Measurements from ENCODE around the gene FLNC. TPM values are rescaled to one million over a fixed set of nuclear protein-coding genes. Genes with fewer than 3 reads are reported as not detected.

The FLNC gene, protein sequence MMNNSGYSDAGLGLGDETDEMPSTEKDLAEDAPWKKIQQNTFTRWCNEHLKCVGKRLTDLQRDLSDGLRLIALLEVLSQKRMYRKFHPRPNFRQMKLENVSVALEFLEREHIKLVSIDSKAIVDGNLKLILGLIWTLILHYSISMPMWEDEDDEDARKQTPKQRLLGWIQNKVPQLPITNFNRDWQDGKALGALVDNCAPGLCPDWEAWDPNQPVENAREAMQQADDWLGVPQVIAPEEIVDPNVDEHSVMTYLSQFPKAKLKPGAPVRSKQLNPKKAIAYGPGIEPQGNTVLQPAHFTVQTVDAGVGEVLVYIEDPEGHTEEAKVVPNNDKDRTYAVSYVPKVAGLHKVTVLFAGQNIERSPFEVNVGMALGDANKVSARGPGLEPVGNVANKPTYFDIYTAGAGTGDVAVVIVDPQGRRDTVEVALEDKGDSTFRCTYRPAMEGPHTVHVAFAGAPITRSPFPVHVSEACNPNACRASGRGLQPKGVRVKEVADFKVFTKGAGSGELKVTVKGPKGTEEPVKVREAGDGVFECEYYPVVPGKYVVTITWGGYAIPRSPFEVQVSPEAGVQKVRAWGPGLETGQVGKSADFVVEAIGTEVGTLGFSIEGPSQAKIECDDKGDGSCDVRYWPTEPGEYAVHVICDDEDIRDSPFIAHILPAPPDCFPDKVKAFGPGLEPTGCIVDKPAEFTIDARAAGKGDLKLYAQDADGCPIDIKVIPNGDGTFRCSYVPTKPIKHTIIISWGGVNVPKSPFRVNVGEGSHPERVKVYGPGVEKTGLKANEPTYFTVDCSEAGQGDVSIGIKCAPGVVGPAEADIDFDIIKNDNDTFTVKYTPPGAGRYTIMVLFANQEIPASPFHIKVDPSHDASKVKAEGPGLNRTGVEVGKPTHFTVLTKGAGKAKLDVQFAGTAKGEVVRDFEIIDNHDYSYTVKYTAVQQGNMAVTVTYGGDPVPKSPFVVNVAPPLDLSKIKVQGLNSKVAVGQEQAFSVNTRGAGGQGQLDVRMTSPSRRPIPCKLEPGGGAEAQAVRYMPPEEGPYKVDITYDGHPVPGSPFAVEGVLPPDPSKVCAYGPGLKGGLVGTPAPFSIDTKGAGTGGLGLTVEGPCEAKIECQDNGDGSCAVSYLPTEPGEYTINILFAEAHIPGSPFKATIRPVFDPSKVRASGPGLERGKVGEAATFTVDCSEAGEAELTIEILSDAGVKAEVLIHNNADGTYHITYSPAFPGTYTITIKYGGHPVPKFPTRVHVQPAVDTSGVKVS (N-terminal part only)
- 104 and 110 TPM in 2 replicates for total RNA-seq

GRCh38 chr7:128830231-128831177, at the start of gene FLNC:
Gene FLNC, plus strand, starts transcription at chr7:128830406. Its CDS starts 232 bp downstream, at chr7:128830638.

DNA sequence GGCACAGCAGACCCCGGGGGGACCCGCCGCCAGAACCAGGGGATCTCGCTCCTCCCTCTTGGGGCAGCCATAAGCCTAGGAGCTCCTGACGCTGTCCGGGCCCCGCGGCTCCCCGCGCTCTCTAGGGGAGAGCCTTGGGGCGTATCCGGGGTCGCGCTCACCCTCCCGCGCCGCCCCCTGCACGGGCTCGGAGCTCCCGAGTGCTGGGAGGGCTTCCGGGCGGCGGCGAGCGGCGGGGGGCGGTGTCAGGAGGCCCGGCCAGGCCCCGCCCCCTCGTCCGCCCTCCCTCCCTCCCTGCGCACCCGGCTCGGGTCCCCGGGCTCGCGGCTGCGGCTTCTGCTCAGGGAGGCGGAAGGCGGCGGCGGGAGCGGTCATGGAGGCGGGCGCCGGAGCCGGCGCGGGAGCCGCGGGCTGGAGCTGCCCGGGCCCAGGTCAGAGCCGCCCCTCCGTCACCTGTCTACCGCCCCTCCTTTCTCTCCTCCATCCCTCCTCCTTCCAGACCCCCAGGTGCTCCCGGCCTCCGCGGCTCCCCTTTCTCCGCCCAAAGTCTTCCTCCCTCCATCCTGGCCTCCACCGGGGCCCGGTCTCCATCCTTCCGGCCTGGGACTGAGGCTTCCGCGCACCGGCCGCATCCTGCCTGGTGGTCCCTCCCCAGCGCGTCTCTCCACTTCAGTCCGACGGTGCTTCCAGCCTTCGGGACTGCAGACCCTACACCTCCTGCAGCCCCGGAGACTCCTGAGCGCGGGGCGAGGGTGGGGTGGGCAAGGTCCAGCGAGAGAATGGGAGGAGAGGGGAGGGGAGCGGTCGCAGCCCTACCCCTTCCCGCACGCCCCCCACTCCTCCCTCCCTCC, 38.9 kb upstream of the FLNC start, which contains the start of gene CCDC136:
Gene CCDC136 (plus strand): TSS at position 848 of the 851 bp plus-strand sequence. CDS start 444 bp downstream, outside the sequence.

DNA sequence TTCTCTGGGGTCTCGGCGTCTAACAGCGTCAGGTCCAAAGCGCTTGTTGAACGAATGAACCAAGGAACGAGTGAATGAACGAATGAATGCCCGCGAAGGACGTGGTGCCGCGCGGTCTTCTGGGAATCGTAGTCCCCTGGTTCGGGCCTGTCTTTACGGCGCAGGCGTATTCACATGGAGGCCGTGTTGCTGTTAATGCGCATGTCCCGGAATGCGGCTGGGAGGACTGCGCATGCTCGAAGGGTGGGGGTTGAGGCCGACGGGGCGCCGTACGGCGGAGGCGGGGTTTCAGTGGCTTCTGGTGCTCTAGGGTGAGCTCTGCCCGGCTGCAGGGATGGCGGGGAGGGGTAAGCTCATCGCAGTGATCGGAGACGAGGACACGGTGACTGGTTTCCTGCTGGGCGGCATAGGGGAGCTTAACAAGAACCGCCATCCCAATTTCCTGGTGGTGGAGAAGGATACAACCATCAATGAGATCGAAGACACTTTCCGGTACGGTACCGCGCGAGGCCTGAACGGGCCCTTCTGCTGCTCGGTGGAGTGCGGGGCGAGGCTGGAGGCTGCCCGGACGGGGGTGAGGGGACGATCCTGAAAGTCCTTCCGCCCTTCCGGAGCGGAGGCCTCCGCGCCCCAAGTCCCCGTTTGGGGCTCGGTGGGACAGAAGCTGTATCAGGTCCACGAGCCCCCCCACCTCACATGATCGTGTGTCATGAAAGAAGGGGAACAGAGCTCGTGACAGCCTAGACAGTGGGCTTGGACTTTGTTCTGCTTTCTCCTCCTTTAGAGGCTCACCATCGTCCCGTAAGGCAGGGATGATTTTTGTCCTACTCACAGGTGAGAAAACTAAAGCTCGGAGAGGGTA, 32.6 kb downstream of the FLNC start, which contains the start of gene ATP6V1F:
Gene ATP6V1F (plus strand): TSS at position 286 of the 862 bp plus-strand sequence. CDS start 49 bp downstream, at position 335.

Other genes with a start within 250 kb of the FLNC start
- 0.92 and 1.6 TPM in 2 replicates for gene GARIN1A, start 158.1 kb upstream of the FLNC start, total RNA-seq
- 1,477 and 1,624 TPM in 2 replicates for gene CALU, start 91.0 kb upstream of the FLNC start, total RNA-seq
- gene OPN1SW, start 54.6 kb upstream of the FLNC start, total RNA-seq: not detected in 2 replicates
- 5.8 and 7.6 TPM in 2 replicates for gene CCDC136, start 38.4 kb upstream of the FLNC start, total RNA-seq
- 83.3 and 92.7 TPM in 2 replicates for gene ATP6V1F, start 32.5 kb downstream of the FLNC start, total RNA-seq
- gene KCP, start 80.3 kb downstream of the FLNC start, total RNA-seq: under 0.01 TPM in 1 of 2 replicates, not detected in the other
- under 0.01 TPM in 1 of 2 replicates, not detected in the other for gene IRF5, start 107.5 kb downstream of the FLNC start, total RNA-seq
- 48.0 and 54.2 TPM in 2 replicates for gene TNPO3, start 224.7 kb downstream of the FLNC start, total RNA-seq